ENCODE measurements around the gene ROCK1.
"Not testable (repeated sequence)": the region's sequence is repeated elsewhere in the genome, so short reads cannot be mapped to it uniquely, and the experiment has no call there.

ROCK1 gene

GRCh38 chr18:21052385-21052784 is 59.2 kb downstream of the ROCK1 start:
- DNase-seq (ENCODE audit: low read depth): no peak

DNA sequence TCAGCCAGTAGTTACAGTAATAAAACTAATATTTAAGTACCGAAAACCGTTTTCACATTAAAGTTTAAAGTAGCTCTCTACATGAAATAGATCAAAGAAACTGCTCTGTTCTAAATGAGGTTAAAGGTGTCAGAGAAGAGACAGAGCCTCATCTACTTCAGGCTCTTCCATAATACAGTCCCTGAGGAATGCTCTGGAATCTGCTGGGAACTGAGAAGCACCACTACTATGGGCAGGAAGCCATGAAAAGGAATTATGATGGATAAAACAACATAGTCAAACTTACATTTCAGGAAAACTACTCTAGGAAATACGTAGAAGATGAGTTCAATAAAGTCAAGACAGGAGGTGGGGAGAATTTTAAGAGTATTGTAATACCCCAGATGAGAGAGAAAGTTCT is 60.0 kb downstream of the ROCK1 start:
- no peak for DNase-seq (ENCODE audit: low read depth)

DNA sequence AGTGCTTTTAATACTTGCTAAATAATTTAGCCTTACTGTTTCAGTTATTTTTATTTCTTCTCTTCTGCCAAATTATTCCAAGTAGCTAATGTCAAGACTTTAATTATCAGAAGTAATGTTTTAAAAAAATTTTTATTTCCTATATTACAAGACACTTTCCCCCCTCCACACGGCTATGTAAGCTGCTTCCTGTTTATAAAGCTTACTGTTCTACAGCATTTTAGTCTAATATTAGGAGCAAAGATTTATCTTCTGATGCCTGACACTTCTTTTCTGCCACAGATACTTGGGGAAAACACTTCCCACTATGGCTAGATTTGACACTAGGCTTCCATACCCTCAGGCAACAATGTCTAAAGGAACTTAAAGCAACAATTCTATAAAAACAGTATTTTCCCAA is 62.3 kb downstream of the ROCK1 start:
- no peak for DNase-seq (ENCODE audit: low read depth)

DNA sequence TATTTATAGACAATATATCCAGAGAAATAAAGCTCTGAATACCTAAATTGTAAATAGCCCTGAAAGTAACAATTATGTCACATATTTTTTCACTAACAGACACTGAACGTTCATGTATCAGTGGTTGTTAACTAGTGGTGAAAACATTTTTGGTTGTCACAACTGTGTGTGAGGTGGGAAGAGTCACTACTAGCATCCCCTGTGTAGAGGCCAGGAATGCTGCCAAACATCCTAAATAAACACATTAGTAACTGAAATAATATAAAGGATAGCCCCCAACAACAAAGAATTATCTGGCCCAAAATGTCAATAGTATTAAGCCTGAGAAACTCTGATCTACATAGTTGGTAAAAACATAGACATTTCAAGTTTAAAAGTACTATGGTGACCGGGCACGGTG is 64.5 kb downstream of the ROCK1 start:
- DNase-seq (ENCODE audit: low read depth): no peak

DNA sequence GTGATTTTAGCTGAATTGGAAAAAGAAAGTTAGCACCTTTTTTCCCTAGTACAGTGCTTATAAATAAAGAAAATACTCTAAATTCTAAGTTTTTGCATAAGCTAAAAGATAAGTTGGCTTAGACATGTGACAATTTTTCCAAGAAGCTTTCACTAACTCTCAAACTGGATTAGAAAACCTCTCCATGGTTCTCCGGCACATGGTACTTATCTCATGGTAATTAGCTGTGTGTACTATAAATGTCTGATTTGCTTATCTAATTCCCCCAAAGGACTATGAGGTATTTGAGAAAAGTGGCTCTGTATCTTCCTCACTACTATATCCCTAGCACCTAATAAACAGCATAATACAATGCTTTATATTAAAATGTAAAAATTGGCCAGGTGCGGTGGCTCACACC is 71.1 kb downstream of the ROCK1 start:
- no peak for DNase-seq (ENCODE audit: low read depth)

- no peak for DNase-seq (ENCODE audit: low read depth)
Observed at GRCh38 chr18:21038201-21038600, 73.4 kb downstream of the ROCK1 start.

DNA sequence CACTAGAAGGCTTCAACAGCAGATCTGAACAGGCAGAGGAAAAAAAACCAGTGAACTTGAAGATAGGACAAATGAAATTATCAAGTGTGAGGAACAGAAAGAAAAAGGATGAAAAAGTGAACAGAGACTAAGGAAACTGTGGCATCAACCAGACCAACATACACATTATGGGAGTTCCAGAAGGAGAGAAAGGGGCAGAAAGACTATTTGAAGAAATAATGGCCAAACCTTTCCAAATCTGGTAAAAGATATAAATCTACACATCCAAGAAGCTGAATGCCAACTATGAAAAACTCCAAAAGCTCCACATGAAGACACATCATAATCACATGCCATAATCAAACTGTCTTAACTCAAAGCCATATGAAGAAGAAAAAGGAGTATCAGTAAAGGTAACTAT is 79.8 kb downstream of the ROCK1 start:
- no peak for DNase-seq (ENCODE audit: low read depth)

- DNase-seq (ENCODE audit: low read depth): not testable (repeated sequence)
Observed at GRCh38 chr18:21018257-21018656, 93.4 kb downstream of the ROCK1 start.

DNA sequence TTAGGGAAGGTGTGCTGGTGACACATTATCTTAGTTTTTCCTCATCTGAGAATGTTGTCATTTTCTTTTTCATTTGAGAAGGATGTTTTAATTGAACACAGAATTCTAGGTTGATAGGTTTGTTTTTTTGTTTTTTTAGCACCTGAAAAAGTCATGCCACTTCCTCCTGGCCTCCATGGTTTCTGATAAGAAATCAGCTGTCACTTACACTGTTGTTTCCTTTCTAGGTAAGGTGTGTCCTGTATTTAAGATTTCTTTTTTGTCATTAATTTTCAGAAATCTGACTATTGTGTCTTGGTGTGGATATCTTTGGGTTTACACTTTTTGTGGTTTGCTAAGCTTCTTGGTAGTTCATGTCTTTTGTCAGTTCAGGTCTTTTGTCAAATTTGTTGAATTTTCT is 99.3 kb downstream of the ROCK1 start:
- no peak for DNase-seq (ENCODE audit: low read depth)

DNA sequence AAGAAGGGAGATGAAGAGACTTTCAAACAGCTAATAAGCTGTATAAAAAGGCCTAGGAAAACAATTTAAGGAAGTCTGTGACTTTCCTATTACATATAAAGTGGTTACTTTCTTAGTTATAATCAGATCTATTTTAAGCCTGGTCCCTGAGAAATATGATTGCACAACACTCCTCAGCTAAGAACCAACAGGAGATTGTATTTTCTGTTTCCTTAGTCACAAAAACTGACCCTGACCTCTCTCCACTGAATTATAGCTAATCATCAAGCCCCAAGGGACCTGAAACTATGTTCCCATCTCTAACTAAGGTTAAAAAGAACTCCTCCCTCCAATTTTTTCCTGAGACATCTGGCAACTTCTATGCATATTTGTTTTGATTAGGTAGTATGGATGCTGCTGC is 106.9 kb downstream of the ROCK1 start:
- no peak for DNase-seq (ENCODE audit: low read depth)

DNA sequence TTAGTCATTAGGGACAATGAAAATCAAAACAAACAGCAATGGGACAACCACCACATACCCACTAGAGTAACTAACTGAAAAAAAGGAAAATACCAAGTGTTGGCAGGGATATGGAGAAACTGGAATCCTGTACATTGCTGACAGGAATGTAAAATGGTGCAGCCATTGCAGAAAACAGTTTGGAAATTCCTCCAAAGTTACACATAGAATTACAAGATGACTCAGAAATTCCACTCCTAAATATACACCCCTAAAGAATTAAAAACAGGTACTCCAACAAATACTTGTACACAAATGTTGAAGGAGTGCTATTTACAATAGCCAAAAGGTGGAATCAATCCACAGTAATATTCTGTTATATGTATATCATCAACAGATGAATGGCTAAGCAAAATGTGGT is 110.9 kb downstream of the ROCK1 start:
- no peak for DNase-seq (ENCODE audit: low read depth)

- DNase-seq (ENCODE audit: low read depth): no peak
Observed at GRCh38 chr18:20997371-20997770, 114.2 kb downstream of the ROCK1 start.

GRCh38 chr18:20996418-20996817 is 115.2 kb downstream of the ROCK1 start:
- DNase-seq (ENCODE audit: low read depth): no peak

DNA sequence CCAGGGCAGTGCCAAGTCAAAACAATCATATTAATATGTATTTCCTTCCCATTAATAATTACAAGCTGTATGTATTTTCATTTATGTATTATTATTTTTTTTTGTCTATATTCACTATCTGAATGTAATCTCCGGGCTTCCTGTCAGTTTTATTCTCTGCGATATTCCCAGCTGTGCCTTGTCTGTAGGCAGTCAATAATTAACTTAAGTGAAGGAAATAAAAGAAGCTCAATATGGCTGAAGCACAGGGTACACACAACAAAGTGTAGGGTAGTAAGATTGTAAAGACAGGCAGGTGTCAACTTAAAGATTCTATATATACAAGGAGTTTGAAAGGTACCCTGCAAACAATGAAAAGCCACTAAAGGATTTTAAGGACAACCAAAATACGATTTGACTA is 122.9 kb downstream of the ROCK1 start:
- DNase-seq (ENCODE audit: low read depth): no peak

DNA sequence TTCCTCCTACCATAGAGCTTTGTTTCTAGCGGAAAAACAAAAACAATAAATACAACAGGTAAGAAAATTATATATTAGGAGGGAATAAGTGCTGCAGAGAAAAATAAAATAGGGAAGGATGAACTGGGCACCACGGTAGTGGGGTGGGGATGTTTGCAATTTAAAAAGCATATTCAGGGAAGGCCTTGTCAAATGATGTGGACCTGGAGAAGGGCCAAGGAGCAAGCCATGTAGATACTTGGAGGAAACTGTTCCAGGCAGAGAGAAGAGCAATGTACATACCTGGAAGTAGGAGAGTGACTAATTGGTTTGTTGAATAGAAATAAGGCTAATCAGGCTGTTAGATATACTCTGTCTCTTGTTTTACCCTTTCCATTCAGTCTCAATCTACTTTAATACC is 136.5 kb downstream of the ROCK1 start:
- DNase-seq (ENCODE audit: low read depth): no peak

DNA sequence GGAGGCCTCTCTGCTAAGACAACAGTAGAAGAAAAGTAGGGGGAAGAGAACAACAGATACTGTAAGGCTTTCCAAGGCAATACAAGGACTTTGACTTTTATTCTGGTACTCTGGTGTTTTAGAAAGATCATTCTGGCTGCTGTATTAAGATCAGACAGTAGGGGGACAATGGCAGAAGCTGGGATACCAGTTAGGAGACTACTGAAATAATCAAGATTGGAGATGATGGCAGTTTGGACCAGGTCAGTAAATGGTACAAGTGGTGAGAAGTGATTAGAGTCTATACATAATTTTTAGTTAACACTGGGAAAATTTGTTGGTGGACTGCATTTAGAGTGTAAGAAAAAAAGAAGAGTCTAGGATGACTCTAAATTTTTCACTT is 139.7 kb downstream of the ROCK1 start:
- no peak for DNase-seq (ENCODE audit: low read depth)

DNA sequence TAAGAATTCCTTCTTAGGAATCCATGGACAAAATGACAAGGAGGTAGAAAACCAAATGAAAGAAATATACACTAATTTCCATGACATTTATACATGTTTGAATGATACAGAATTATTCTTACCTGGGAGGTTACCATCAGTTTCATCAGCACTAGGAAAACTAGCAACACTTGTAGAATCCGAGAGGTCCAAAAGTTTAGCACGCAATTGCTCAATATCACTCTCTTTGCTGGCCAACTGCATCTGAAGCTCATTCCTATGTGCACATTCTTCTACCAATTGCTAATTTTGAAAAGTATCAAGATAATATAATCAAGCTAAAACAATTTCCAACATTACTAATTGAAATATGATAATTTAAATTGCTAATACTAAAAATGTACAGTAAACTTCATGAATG is 144.8 kb downstream of the ROCK1 start:
- no peak for DNase-seq (ENCODE audit: low read depth)

DNA sequence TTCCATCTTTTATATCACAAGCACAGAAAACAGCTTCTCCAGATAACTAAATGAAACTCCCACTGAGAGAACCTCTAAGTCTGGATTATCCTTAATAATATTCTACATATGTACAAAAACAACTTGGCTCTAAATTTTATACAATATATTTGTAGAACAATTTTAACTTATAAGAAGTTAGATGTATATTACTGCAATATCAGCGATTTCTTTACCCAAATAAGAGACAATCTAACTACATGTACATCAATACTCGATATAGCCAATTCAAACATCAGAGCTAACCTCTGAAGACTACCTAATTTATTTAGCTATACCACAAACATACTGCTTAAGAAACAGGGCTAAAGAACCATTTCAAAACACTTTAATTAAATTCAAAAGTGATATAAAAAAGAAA is 148.6 kb downstream of the ROCK1 start:
- no peak for DNase-seq (ENCODE audit: low read depth)

- DNase-seq (ENCODE audit: low read depth): no peak
Observed at GRCh38 chr18:20960735-20961134, 150.9 kb downstream of the ROCK1 start.

GRCh38 chr18:20950827-20951226 is 160.8 kb downstream of the ROCK1 start:
- DNase-seq (ENCODE audit: low read depth): not testable (repeated sequence)
